ENCODE measurements around the gene PPP1R18.
"Not testable (repeated sequence)": the region's sequence is repeated elsewhere in the genome, so short reads cannot be mapped to it uniquely, and the experiment has no call there.

PPP1R18 gene, protein sequence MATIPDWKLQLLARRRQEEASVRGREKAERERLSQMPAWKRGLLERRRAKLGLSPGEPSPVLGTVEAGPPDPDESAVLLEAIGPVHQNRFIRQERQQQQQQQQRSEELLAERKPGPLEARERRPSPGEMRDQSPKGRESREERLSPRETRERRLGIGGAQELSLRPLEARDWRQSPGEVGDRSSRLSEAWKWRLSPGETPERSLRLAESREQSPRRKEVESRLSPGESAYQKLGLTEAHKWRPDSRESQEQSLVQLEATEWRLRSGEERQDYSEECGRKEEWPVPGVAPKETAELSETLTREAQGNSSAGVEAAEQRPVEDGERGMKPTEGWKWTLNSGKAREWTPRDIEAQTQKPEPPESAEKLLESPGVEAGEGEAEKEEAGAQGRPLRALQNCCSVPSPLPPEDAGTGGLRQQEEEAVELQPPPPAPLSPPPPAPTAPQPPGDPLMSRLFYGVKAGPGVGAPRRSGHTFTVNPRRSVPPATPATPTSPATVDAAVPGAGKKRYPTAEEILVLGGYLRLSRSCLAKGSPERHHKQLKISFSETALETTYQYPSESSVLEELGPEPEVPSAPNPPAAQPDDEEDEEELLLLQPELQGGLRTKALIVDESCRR

DNA sequence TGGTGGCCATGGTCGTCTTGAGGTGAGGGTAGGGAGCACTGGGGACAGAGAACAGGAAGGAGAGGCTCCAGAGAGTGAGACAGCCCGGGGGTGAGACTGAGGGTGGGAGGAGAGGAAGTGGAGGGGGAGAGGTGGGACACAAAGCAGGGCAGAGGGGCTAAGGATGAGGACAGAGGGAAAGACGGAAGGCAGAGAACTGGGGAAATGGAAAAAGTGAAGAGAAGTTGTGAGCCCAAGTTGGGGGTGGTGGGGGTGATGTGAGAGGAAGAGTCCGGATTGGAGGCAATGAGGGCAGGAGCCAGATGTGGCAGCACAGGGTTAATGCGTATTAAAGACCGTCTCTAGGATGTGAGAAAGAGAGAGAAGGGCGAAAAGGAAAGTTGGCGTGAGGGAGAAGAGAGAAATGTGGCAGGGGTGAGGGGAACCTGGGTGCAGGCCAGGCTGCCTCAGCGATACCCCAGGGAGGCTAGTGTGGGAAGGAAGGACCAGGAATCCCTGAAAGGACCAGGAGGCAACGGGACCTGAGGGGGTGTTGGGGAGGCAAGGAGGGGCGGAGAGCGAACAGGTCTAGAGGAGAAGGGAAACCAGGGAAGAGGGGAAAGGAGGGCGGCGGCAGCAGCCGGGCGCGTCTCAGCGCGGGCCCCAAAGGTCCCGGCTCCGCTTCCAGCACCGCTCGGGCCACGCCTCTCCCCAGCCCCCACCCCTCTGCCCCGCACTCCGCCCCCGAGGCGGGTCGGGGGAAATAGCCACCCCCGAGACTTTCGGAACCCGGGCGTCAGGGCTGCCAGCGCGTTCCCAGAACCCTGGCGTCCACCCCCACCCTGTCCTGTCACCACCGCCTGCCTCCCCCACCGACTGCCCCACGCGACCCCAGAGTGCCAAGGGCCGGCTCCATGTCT, at the start of gene PPP1R18:
TSS of gene PPP1R18 (minus strand) at position 637 of the 899 bp plus-strand sequence. CDS start at position 10, 627 bp downstream.
- DNase-seq: peak; percentile 87

DNA sequence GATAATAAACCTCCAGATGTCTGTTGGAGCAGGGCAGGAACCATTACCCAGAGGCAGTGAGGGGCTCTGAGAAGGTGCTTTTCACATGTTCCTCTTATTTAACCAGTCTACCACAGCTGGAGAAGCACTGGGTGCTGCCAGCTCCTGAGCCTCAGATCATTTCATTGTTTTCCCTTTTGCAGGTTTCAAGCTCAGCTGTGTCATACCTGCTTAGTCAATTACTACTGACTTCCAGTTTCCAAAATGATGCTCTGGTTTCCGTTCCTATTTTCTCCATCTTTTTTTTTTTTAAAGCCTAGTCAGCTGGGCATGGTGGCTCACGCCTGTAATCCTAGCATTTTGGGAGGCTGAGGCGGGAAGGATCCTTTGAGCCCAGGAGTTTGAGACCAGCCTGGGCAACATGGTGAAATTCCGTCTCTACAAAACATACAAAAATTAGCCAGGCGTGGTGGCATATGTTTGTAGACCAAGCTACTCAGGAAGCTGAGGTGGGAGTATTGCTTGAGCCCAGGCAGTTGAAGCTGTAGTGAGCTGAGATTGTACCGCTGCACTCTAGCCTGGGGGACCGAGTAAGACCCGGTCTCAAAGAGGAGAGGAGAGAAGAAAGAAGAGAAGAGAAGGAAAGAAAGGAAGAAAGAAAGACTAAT, 49.3 kb upstream of the PPP1R18 start:
- DNase-seq: no peak

DNA sequence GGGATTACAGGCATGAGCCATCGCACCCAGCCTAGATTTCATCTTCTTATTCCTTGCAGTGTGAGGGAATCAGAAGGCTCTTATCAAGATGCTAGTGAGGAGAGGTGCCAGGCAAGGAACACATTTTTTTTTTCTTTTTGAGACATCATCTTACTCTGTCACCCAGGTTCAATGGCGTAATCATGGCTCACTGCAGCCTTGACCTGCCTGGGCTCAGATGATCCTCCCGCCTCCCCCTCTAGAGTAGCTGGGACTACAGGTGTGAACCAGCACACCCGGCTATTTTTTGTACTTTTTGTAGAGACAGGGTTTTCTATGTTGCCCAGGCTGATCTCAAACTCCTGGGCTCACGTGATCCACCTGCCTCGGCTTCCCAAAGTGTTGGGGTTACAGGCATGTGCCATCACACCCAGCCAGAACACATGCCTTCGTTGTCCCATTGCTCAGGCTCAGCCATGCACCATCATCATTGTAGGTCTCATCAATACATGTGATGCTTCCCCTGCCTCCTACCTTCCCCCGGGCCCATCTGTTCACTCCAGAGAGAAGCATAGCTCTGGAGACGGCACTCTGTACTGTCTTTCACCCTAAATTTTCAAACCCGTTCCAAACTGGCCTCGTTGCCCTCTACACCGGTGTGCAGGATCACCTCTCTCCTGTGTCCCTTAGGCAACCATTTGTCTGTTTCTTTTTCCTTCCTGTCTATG, 45.9 kb upstream of the PPP1R18 start:
- no peak for DNase-seq

DNA sequence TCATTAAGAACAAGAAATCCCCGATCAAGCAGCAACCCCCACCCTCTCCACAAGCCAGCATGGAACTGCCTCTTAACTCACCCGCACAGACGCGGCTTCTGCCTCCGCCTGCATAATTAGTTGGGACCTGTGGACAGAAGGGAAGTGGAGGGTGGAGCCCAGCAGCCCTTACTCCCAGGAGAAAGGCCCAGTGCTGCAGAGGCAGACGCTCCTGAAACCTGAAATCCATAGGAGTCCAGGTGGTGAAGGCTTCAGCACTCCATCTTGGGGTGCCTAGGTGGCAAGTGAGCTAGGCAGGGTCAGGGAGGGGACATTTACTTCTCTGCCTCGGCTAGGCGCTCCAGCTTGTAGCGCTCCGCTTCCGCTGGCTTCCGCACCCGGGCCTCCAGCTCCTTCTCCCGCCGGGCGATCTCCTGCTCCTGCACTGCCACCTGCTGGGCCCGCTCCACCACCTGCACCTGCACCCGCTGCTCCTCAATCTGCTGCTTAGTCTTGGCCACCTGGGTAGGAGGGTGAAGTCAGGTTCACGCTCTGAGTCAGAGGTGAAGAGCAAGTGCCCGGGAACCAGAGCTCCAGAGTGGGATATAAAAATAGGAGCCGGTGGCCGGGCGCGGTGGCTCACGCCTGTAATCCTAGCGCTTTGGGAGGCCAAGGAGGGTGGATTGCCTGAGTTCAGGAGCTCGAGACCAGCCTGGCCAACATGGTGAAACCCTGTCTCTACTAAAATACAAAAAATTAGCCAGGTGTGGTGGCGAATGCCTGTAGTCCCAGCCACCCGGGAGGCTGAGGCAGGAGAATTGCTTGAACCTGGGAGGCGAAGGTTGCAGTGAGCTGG, 44.4 kb upstream of the PPP1R18 start:
- peak; percentile 87 for DNase-seq

DNA sequence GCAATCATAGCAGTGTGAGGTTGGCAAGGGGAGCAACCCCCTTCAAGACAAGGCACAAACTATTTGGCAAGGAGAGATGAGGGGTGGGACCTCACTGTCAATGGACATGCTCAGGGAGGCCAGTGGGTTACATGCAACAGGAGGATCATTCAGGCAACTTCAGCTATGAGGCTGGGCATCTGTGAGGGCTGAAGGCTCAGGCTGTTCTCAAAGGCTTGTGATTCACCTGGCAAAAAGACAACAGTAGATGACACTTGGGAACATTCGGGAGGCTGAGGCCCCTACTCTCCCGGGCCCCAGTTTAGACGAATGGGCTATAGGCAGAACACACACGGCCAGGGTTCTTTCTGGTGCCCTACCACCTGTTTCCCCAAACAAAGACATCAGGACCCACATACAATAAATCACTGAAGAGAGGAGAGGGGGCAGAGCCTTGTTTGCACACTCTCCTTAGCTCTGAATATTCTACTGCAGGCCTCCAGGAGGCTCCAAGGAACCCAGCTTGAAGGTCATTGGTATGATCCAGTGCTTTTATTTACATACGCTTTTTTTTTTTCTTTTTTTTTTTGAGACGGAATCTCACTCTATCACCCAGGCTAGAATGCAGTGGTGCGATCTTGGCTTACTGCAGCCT, 41.6 kb upstream of the PPP1R18 start:
- DNase-seq: no peak

DNA sequence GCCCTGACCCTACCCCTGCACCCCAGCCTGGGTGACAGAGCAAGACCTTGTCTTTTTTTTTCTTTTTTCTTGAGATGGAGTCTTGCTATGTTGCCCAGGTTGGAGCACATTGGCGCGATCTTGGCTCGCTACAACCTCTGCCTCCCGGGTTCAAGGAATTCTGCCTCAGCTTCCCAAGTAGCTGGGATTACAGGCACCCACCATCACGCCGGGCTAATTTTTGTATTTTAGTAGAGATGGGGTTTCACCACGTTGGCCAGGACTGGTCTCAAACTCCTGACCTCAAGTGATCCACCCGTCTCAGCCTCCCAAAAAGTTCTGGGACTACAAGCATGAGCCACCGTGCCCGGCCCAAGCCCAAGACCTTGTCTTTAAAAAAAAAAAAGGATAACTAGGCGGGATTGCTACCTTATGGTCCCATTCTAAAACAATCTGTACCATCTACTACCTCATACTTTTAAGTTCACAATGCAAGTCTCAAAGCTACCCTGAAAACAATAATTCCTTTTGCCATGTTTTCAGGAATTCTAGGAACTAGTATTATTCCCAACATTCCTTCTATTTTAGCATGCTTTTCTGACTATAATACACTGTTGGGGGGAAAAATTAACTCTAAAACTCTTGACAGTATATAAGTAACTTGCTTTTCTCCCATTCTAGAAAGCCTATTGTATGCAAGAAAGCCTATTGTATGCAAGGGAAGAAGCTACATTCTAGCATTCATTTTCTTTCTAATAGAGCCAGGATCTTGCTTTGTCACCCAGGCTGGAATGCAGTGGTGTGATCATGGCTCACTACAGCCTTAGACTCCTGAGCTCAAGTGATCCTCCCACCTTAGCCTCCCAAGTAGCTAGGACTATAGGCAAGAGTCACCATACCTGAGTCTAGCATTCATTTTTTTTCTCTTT, 40.3 kb upstream of the PPP1R18 start:
- DNase-seq: no peak

DNA sequence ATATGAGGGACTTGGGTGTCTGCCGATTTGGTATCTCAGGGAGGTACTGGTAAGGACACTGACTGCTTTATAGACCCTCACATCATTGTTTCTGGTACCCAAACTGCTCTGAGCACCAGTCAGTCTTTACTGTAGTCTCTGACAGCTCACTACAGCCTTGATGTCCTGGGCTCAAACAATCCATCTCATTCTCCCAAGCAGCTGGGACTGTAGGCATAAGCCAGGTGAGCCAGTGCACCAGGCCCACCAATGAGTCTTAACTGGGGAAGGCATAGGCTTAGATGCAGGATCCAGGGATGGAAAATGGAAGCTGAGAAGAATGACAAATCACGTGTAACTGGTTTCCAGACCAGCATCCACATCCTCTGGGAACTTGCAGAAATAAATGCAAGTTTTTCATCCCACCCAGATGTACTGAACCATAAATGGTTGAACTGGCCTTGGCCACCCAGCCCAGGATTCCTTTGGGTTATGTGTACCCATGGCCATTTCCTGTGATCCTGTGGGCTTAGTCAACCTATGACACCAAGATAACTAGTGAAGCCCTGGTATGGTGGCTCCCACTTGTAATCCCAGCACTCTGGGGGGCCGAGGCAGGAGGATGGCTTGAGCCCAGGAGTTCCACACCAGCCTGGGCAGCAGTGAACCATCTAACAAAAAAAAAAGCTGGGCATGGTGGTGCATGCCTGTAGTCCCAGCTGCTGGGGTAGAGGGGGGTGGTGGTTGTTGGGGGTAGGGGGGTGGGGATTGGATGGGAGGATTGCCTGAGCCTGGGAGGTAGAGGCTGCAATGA, 39.5 kb upstream of the PPP1R18 start:
- no peak for DNase-seq

DNA sequence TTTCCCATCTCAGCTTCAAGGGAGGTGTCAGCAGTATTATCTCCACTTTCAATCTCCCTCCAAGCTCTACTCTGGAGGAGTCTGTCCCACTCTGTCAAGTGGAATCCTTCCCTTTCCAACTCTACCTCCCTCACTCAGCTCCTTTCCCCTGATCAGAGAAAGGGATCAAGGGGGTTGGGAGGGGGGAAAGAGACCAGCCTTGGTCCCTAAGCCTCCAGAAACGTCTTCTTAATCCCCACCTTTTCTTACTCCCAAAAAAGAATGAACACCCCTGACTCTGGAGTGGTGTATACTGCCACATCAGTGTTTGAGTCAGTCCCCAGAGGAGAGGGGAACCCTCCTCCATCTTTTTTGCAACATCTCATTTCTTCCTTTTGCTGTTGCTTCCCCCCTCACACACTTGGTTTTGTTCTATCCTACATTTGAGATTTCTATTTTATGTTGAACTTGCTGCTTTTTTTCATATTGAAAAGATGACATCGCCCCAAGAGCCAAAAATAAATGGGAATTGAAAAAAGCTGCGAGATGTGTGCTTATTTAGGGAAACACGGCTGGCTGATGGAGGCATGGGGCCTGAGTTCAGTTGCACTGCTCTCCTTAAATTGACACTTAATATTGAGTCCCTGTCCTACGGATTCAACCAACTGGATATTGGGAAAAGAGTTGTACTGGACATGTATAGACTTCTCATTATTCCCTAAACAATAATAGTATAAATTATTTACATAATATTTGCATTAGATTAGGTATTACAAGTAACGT, 38.6 kb upstream of the PPP1R18 start:
- no peak for DNase-seq

DNA sequence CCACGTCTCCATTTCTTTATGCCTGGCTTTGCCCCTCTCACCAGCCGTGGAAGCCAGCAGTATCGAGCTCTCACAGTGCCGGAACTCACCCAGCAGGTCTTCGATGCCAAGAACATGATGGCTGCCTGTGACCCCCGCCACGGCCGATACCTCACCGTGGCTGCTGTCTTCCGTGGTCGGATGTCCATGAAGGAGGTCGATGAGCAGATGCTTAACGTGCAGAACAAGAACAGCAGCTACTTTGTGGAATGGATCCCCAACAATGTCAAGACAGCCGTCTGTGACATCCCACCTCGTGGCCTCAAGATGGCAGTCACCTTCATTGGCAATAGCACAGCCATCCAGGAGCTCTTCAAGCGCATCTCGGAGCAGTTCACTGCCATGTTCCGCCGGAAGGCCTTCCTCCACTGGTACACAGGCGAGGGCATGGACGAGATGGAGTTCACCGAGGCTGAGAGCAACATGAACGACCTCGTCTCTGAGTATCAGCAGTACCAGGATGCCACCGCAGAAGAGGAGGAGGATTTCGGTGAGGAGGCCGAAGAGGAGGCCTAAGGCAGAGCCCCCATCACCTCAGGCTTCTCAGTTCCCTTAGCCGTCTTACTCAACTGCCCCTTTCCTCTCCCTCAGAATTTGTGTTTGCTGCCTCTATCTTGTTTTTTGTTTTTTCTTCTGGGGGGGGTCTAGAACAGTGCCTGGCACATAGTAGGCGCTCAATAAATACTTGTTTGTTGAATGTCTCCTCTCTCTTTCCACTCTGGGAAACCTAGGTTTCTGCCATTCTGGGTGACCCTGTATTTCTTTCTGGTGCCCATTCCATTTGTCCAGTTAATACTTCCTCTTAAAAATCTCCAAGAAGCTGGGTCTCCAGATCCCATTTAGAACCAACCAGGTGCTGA, 37.6 kb upstream of the PPP1R18 start:
- not testable (repeated sequence) for DNase-seq

DNA sequence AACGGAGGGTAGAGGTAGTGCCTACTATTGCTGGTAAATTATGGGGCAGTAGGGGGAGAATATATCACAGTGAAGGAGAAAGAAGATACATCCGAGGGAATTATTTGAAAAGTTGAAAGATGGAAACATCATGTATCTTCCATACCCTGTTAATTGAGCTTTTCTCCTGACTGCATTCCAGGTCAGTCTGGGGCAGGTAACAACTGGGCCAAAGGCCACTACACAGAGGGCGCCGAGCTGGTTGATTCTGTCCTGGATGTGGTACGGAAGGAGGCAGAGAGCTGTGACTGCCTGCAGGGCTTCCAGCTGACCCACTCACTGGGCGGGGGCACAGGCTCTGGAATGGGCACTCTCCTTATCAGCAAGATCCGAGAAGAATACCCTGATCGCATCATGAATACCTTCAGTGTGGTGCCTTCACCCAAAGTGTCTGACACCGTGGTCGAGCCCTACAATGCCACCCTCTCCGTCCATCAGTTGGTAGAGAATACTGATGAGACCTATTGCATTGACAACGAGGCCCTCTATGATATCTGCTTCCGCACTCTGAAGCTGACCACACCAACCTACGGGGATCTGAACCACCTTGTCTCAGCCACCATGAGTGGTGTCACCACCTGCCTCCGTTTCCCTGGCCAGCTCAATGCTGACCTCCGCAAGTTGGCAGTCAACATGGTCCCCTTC, 36.9 kb upstream of the PPP1R18 start:
- not testable (repeated sequence) for DNase-seq

DNA sequence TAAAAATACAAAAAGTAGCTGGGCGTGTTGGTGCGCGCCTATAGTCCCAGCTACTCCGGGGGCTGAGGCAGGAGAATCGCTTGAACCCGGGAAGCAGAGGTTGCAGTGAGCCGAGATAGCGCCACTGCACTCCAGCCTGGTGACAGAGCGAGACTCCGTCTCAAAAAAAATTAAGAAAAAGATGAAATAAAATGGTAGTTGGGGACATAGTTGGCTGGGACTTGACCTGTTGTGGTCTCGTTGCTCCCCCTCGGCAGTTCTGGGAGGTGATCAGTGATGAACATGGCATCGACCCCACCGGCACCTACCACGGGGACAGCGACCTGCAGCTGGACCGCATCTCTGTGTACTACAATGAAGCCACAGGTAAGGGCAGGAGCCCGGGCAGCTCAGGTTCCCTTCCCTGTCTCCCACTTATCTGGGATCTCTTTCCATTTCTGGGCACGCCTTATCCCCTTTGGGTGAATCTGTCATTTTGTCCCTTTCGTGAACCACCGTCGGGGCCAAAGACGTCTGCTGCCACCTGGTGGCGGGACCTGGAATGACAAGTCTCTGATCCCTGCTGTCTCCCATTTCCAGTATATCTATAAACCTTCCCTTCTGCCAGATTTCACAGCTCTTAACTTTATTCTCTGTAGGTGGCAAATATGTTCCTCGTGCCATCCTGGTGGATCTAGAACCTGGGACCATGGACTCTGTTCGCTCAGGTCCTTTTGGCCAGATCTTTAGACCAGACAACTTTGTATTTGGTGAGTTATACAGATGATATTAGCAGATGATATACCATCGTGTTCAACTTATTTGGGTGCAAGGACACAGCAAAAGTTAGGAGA, 36.1 kb upstream of the PPP1R18 start:
- peak; percentile 86 for DNase-seq

DNA sequence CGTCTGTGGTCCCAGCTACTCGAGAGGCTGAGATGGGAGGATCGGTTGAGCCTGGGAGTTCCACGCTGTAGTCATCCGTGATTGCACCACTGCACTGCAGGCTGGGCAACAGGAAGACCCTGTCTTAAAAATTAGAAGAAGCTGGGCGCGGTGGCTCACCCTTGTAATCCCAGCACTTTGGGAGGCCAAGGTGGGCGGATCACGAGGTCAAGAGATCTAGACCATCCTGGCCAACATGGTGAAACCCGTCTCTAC, 35.5 kb upstream of the PPP1R18 start:
- DNase-seq: not testable (repeated sequence)

DNA sequence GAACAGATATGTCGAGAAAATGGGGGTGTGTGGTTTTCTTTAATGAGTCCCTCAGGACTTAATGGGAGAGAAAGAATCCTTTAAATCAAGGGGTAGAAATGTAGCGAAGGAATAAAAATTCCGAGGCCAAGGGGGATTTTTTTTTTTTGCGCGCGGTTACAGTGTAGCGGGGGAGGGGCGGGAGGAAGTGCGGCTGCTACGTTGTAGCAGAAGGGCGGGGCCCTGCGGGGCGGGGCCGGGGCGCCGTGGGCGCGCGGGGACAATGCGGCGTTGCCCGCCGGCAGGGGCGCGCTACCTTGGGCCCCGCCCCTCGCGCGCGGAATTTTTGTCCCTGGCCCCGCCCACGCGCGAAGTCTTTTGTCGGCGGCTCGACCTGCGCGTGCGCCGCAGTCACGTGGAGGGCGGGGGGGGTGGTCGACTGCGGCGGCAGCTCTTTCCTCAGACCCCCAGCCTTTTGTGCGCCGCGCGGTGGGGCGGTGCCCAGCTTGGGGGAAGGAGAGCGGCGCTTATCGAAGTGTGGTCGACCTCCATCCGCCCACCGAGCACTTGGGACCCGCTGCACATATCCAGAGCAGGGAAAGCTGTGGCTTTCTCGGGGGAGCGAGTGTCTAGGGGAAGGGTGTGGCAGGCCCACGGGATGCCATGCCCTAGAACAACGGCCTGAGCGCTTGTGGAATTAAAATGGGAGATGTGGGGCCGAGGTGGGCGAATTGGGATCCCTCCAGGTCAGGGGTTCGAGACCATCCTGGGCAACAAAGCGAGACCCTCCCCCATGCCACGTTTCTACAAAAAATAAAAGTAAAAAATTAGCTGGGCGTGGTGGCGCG, 35.0 kb upstream of the PPP1R18 start:
- DNase-seq: peak; percentile 95

DNA sequence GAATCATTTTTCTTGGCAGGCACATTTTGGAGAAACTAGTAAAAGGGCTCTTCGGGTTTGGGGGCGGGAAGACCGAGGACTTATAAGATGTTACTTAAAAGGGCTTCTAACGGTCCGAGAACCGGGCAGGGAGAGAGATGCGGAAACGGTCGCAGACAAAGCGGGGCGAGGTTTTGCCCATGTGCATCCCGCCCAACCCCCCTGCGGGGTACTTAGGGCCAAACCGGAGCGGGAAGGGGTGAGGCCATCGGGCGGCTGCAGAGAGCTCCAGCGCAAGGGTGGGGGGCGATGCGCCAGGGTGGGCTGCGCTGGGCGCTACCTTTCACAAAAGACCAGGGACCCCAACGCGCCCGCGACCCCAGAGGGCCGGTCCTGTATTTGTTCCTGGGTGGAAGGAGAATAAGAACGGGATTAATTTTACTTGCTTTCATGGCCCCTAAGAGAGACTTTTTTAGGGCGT, 34.3 kb upstream of the PPP1R18 start:
- peak; percentile 53 for DNase-seq

Measured in CD4-positive, alpha-beta T cell treated with Interleukin-21 for 1 hour (primary cell).